HepG2 (cell line): ENCODE measurements around the gene SLC25A48. TPM values are rescaled to one million over a fixed set of nuclear protein-coding genes. Genes with fewer than 3 reads are reported as not detected.

Experiments
- ESRRA ChIP-seq: sonication (generic); formaldehyde crosslinking; IDR thresholded peaks from 2 replicates; pipeline ENCODE4 v1.5.1; 2020; ENCODE audit warnings: mild to moderate bottlenecking, low read depth, missing genetic modification reagents
- GATA4 ChIP-seq: sonication (generic); IDR thresholded peaks from 2 replicates; pipeline ENCODE4 v1.6.1; 2016; ENCODE audit warnings: antibody characterized with exemption, low read depth, borderline replicate concordance
- KMT2A ChIP-seq: sonication (generic); formaldehyde crosslinking; IDR thresholded peaks from 2 replicates; pipeline ENCODE4 v1.4.0; 2020; ENCODE audit warnings: missing genetic modification reagents
- MTERF4 ChIP-seq: sonication (generic); formaldehyde crosslinking; IDR thresholded peaks from 2 replicates; pipeline ENCODE4 v1.8.0; 2023; ENCODE audit warnings: mild to moderate bottlenecking, missing genetic modification reagents
- TOE1 ChIP-seq: sonication (generic); formaldehyde crosslinking; IDR thresholded peaks from 2 replicates; pipeline ENCODE4 v1.4.0; 2020; ENCODE audit warnings: mild to moderate bottlenecking, missing genetic modification reagents
- ZBTB39 ChIP-seq: sonication (generic); formaldehyde crosslinking; IDR thresholded peaks from 2 replicates; pipeline ENCODE4 v1.5.0; 2020; ENCODE audit warnings: missing genetic modification reagents
- ZBTB40 ChIP-seq, 2 experiments: fragments of 450-650 bp in 1 of 2; sonication (generic) in 1 of 2; formaldehyde crosslinking in 1 of 2; IDR thresholded peaks; 2 replicates each; pipeline versions ENCODE4 v1.6.1 to v1.8.0; 2016 to 2022; ENCODE audit warnings: antibody characterized with exemption in 1 of 2, mild to moderate bottlenecking in 1 of 2, missing genetic modification reagents in 1 of 2
- ZC3H4 ChIP-seq: sonication (generic); formaldehyde crosslinking; IDR thresholded peaks from 2 replicates; pipeline ENCODE4 v1.4.0; 2020; ENCODE audit warnings: missing genetic modification reagents, borderline replicate concordance
- ZNF138 ChIP-seq: sonication (generic); formaldehyde crosslinking; IDR thresholded peaks from 2 replicates; pipeline ENCODE4 v1.5.0; 2020; ENCODE audit warnings: mild to moderate bottlenecking, low read depth, missing genetic modification reagents
- ZNF30 ChIP-seq: sonication (generic); formaldehyde crosslinking; IDR thresholded peaks from 2 replicates; pipeline ENCODE4 v1.5.0; 2020; ENCODE audit warnings: mild to moderate bottlenecking, missing genetic modification reagents
- ZNF501 ChIP-seq: sonication (generic); formaldehyde crosslinking; IDR thresholded peaks from 2 replicates; pipeline ENCODE4 v1.5.1; 2020; ENCODE audit warnings: mild to moderate bottlenecking, moderate library complexity, missing genetic modification reagents
- ZNF557 ChIP-seq: sonication (generic); formaldehyde crosslinking; IDR thresholded peaks from 2 replicates; pipeline ENCODE4 v1.4.0; 2020; ENCODE audit warnings: missing genetic modification reagents
- ZNF770 ChIP-seq: sonication (generic); formaldehyde crosslinking; IDR thresholded peaks from 2 replicates; pipeline ENCODE4 v1.5.0; 2020; ENCODE audit warnings: mild to moderate bottlenecking, missing genetic modification reagents
- ZNF792 ChIP-seq: IDR thresholded peaks from 2 replicates; pipeline ENCODE4 v1.6.1; 2016
- polyA plus RNA-seq, 8 experiments: library from polyadenylated mRNA; depleted of rRNA in 3 of 8; stranded (reverse) in 7 of 8; unstranded in 1 of 8; fragments of >200 nt; fragmentation: Illumina TruSeq in 4 of 8; extraction: Trizol in 4 of 8; gene quantifications; 2 replicates each; pipeline versions ENCODE4 v1.2.1 to v1.2.3, GENCODE V29; 2011 to 2016; ENCODE audit warnings: low read depth in 4 of 8, missing spikeins in 1 of 8, mixed read lengths in 1 of 8; ENCODE audit not compliant: insufficient read depth in 1 of 8
- total RNA-seq, 5 experiments: library from RNA; depleted of rRNA; stranded (reverse); fragments of >200 nt; fragmentation: Illumina TruSeq; extraction: Trizol; gene quantifications; 2 replicates each; pipeline ENCODE4 v1.2.3, GENCODE V29; 2016; ENCODE audit warnings: low read depth in 1 of 5
- TF ChIP-seq, protein P1 (sequence below): sonication (generic); formaldehyde crosslinking; conservative IDR thresholded peaks from 2 replicates; pipeline ENCODE4 v1.4.0; 2020; ENCODE audit warnings: missing genetic modification reagents

SLC25A48 gene
- total and polyA plus RNA-seq, 2 of the 13 experiments (the other 11 are each of a cell fraction or from before 2014, with no cell fraction given) = 0.17 to 4.5 TPM

DNA sequence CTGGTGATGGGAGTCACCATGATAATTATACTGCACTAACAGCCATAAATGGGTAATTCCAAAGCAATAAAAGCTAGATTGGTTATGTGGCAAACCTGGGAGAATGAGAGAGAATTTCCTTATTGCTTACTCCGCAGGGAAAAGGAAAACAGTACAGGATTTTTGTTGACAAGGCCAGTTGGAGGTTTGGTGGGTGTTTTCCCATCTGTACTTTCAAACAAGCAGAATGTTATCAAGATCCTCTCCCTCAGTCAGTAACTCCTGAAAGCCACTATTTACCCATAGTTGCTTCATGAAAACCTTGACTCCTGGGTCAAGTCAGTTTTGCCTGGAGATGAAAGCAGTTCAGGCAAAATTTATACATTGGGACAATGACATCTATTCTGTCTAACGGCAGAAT, 34.8 kb downstream of the SLC25A48 start (continued):
- TF ChIP-seq ZNF501 (CRISPR knock-in tag) = no peak
- no peak for TF ChIP-seq ZNF30 (CRISPR knock-in tag)
- no peak for TF ChIP-seq ZBTB39 (CRISPR knock-in tag)
- no peak for TF ChIP-seq ZNF138 (CRISPR knock-in tag)
- no peak for TF ChIP-seq GATA4
- TF ChIP-seq ZBTB40 (IDR thresholded peaks at IDR 0.05) = no peak
- TF ChIP-seq ZBTB40 (CRISPR knock-in tag; IDR thresholded peaks at IDR 0.05) = no peak
- no peak for TF ChIP-seq ZC3H4 (CRISPR knock-in tag)
- TF ChIP-seq ZNF770 = no peak
- TF ChIP-seq ZNF557 (CRISPR knock-in tag) = no peak
- TF ChIP-seq TOE1 (CRISPR knock-in tag) = no peak
- TF ChIP-seq KMT2A (CRISPR knock-in tag) = no peak
- TF ChIP-seq ESRRA = no peak
- no peak for TF ChIP-seq MTERF4
- TF ChIP-seq, protein P1, sequence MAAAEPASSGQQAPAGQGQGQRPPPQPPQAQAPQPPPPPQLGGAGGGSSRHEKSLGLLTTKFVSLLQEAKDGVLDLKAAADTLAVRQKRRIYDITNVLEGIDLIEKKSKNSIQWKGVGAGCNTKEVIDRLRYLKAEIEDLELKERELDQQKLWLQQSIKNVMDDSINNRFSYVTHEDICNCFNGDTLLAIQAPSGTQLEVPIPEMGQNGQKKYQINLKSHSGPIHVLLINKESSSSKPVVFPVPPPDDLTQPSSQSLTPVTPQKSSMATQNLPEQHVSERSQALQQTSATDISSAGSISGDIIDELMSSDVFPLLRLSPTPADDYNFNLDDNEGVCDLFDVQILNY (CRISPR knock-in tag) = no peak
- no peak for TF ChIP-seq ZNF792 (CRISPR knock-in tag)
